Left renal cortex interstitium (tissue), 4 donors: ENCODE data around the gene SPAG4. TPM values are rescaled to one million over a fixed set of nuclear protein-coding genes. Genes with fewer than 3 reads are reported as not detected.

Experiments used
- DNase-seq, 4 donors: peaks; one replicate each; pipeline ENCODE4 v3.0.0-alpha.2; 2013; ENCODE audit warnings: low read depth in 4 of 4, low spot score in 2 of 4, missing footprints in 1 of 4
- polyA plus RNA-seq, 4 donors: library from polyadenylated mRNA; unstranded; fragments of 120-200 nt; gene quantifications; one replicate each; pipeline ENCODE4 v1.2.1, GENCODE V29; 2013; ENCODE audit not compliant: insufficient read length in 4 of 4

Gene SPAG4
- polyA plus RNA-seq, 4 donors: 3.1 to 5.3 (median 4.0) TPM

- DNase-seq: no peak
These were observed 16.5 kb upstream of the SPAG4 start for GRCh38 chr20:35598899-35599775.

GRCh38 chr20:35599776-35600120 lies 15.9 kb upstream of the SPAG4 start:
- DNase-seq: no peak

- no peak for DNase-seq
These were observed 15.2 kb upstream of the SPAG4 start for GRCh38 chr20:35600176-35600992.

DNA sequence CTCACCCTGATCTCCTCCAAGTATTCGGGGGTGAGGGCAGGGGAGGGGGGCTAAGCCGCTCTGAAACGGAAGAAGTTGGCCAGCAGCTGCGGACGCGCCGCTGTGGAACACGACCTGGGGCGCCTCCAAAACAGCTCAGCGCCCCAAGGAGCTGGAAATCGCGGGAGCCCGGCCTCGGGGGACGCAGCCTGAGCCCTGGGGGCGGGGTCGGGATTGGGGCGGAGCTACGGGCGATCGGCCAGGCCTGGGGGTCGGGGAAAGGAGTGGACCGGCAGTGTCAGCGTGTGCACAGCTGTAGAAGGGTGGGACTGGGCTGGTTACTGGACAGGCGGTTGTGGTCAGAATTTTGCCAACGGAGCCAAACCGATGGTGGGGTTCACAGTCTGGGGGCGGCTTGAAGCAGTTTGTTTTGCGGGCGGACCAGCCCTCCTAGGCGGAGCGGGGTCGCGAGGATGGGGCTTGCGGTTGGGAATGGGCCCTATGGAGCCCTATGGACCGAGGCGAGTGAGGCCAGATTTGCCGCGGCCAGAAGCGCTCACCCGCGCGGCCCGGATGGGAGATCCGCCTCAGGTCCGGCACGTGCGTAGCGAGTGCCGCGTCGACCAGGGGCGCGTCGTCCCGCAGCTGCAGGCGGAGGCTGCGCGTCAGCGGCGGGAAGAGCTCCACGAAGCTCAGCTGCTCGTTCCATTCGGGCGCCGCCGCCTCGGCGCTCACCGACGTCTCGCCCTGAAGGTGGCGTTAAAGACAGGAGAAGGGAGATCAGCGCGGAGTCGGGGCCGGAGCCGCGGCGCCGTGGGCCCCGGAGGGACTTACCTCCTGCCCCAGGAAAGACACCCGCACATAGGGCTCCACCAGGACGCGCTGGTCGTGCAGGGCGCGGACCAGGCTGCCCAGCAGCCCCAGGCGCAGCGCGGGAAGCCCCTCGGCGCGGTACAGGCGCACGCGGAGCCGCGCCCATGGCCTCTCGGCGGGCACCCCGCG lies 14.3 kb upstream of the SPAG4 start:
- DNase-seq: no peak

DNA sequence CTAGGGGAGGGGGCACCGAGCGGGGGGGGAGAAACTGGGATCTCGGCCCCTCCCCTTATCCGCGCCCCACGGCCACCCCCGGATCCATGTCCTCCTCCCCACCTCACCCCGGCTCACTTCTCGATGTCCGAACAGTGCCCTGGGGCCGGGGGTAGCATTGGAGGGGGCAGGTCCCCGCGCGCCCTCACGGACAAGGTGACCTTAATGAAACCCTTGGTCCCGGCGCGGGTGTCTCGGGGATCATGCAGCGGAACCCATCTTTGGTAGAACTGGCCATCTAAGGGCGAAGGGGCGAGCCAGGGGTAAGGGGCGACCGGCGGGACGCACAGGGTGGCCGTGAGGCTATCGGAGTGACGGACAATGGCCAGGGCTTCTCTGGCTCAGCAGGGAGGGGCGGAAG lies 13.6 kb upstream of the SPAG4 start:
- DNase-seq: no peak

DNA sequence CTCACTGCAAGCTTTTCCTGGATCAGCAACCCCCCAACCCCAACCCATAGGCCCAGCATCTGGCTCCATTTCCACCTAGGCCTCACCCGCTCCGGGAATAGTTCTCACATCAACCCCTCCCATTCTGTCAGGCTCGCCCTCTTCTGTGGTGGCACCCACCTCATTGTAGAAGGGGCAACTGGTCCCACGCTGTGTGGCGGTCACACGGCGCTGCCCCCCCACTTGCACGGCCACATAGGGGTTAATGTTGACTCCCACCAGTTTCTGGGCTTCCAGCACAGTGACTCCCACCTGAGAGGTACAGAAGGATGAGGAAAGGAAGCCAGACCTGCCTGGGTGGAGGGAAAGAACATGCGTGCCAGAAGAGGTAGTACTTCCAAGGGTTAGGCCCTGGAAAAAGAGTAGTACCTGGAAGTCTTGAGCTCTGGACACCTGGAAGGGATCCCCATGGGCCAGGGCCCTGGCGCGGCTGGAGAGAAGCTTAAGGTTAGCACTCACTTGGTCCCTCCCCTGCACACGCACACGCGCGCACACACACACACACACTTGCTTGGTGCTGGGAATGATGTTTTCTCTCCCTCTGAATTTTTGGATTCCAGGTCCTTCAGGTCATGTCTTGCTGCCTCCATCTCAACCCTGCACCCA lies 12.7 kb upstream of the SPAG4 start:
- DNase-seq: no peak

DNA sequence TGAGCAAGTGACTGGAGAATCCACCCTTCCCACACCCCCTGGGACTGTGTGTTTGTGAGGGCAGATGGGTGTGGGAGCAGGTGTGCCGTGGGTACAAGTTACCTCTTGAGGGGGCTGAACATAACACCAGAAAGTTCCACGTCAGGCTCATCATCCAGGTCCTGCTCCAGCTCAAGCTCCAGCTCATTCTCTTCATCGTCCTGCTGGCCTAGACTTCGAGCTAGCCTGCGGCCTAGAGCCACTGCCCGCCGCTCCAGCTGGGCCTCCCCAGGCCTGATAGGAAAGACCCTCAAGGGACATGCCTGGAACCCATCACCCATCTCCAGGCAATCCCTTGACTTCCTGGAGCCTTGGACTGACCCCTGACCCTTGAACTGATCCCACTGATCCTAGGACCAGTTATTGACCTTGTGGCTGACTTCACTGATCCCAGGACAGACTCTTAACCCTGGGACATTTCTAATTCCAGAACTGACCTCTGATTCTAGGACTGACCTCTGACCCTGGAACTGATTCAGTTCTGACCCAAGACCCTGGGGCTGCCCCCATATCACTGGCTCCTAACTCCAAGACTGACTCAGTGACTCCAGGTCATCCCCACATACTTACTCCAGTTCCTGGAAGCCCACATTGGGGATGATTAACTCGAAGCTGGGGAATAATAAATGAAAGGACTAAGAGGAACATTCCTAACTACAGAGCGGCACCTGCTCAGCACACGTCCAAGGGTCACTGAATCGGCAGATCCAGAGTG lies 11.8 kb upstream of the SPAG4 start:
- DNase-seq: no peak

DNA sequence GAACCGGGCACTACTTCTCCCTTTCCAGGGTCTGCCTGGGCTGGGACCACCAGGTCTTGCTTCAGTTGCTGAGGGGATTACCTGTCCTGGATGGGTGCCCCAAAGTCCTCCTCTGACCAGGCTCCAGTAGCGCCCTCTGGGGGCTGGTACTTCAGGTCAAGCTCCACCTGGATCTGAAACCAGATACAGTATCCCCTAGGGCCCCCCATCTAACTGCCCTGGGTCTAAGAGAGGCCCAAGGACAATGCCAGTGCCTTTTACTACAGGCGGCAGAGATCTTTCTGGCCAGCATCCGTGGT lies 11.2 kb upstream of the SPAG4 start:
- DNase-seq: no peak

GRCh38 chr20:35606127-35606526 lies 9.5 kb upstream of the SPAG4 start:
- DNase-seq: no peak

- DNase-seq: no peak
These were observed 8.5 kb upstream of the SPAG4 start for GRCh38 chr20:35607003-35607735.

GRCh38 chr20:35610833-35611427 lies 4.7 kb upstream of the SPAG4 start:
- DNase-seq: no peak

DNA sequence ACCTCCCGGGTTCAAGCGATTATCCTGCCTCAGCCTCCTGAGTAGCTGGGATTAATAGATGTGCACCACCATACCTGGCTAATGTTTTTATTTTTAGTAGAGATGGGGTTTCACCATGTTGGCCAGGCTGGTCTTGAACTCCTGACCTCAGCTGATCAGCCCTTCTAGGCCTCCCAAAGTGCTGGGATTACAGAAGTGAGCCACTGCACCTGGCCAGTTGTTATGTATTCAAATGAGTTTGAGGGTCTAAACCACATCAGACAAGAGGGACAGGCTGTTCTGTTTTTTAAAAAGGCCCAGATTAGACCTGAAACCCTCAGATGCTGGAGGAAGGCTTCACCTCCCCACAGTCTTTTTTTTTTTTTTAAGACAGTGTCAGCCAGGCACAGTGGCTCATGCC lies 4.1 kb upstream of the SPAG4 start:
- DNase-seq: no peak

DNA sequence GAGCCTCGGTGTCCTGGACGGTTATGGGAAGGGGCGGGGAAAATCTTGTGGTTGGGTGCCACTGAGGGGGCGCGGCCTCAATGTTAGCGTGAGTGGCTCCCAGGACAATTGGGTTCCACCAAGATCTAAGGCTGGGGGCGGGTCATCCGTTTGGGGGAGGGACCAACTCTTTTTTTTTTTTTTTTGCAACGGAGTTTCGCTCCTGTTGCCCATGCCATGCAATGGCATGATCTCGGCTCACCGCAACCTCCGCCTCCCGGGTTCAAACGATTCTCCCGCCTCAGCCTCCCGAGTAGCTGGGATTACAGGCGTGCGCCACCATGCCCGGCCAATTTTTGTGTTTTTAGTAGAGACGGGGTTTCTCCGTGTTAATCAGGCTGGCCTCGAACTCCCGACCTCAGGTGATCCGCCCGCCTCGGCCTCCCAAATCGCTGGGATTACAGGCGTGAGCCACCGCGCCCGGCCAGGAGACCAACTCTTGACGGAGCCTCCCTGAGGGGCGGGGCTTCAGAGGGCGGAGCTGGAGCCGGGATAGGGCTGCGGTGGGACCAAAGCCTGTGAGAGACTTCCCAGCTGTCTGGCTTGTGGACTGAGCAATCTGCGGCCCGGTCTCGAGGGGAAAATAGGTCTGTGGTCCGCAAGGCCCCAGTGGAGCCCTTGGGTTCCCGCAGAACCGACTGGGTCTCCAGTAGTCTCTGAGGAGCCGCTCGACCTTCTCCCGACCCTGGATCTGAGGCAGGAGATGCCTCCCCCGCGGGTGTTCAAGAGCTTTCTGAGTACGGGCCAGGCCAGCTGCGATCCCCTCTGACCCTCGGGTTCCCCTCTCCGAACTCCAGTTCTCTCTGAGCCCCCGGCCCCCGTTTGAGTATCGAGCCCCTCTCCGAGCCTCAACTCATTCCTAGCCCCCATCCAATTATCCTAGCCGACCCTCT lies 1.1 kb downstream of the SPAG4 start:
- DNase-seq: no peak

- DNase-seq: no peak
These were observed 2.0 kb downstream of the SPAG4 start for GRCh38 chr20:35617397-35618262.

DNA sequence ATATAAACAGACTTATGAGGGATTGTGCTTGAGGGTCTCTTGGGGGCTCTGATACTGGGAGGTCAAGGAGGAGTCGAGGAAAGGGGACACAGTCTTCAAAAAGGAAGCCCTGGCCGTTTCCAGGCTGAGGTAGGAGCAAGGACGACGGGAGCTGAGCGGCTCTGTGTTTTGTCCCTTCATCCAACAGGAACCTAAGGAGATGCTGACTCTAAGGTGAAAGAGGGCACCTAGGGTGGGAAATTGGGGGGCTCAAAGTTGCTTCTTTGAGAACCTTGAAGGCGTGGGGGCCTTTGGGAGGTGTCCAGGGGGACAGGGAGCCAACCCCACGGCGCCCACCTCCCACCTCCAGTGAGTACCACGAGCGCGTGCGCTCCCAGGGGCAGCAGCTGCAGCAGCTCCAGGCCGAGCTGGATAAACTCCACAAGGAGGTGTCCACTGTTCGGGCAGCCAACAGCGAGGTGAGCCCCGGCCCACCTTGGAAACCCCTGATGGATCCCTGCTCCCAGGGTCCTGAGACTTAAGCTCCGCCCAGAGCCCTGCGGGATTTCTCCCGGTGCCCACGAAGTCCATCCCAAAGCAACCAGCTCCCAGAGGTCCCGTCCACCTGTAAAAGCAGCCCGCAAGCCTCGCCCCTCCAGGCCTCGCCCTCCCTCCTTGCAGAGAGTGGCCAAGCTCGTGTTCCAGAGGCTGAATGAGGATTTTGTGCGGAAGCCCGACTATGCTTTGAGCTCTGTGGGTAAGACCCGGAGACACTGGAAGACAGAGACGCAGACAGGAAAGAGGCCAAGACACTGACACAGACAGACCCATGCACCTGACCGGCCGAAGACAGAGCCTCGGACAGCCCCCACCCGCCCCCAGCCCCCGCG lies 2.9 kb downstream of the SPAG4 start:
- DNase-seq: no peak
